ENCODE results near the gene NAA20. TPM values are rescaled to one million over a fixed set of nuclear protein-coding genes. Genes with fewer than 3 reads are reported as not detected.

NAA20 gene
- total and polyA plus RNA-seq, 9 of the 15 experiments (the other 6 are each of a cell fraction or from before 2014, with no cell fraction given), result 51.4 to 361 (median 84.6) TPM

GRCh38 chr20:20002101-20002998, 14.8 kb upstream of the NAA20 start (continued):
- TF ChIP-seq MYNN (IDR thresholded peaks at IDR 0.05) (no peak), MYNN (CRISPR knock-in tag; IDR thresholded peaks at IDR 0.05) (no peak), ZNF512 (tag; IDR thresholded peaks at IDR 0.05) (no peak), CBFA2T3 (IDR thresholded peaks at IDR 0.05) (peak; percentile 82), CTBP1 (IDR thresholded peaks at IDR 0.05; ENCODE audit: borderline replicate concordance) (peak; percentile 32; the same call in 1 of the 2 replicates), THRA (IDR thresholded peaks at IDR 0.05) (peak; percentile 57), SPI1 (IDR thresholded peaks at IDR 0.05; ENCODE audit: borderline replicate concordance, low read depth, low read length) (no peak), ZNF444 (CRISPR knock-in tag; IDR thresholded peaks at IDR 0.05) (no peak), ZNF586 (CRISPR knock-in tag; conservative IDR thresholded peaks at IDR 0.05) (no peak), ZNF655 (CRISPR knock-in tag; IDR thresholded peaks at IDR 0.05) (no peak), ZNF79 (CRISPR knock-in tag; IDR thresholded peaks at IDR 0.05; ENCODE audit: low read depth) (no peak), PHB2 (IDR thresholded peaks at IDR 0.05; ENCODE audit: low read depth) (no peak), ZNF449 (CRISPR knock-in tag; IDR thresholded peaks at IDR 0.05) (no peak), POLR2G (IDR thresholded peaks at IDR 0.05; ENCODE audit: low read depth, low read length) (no peak), TAL1 (IDR thresholded peaks at IDR 0.05) (peak; percentile 33; the same call in 1 of the 2 replicates), XRCC3 (IDR thresholded peaks at IDR 0.05) (no peak), EHMT2 (IDR thresholded peaks at IDR 0.05) (no peak), GABPB2 (CRISPR knock-in tag; conservative IDR thresholded peaks at IDR 0.05) (no peak), ZNF224 (CRISPR knock-in tag; IDR thresholded peaks at IDR 0.05) (no peak), ZNF551 (CRISPR knock-in tag; IDR thresholded peaks at IDR 0.05) (no peak), ZNF311 (CRISPR knock-in tag; IDR thresholded peaks at IDR 0.05) (no peak), NCOR1 (IDR thresholded peaks at IDR 0.05) (peak; percentile 61; the same call in 1 of the 2 replicates), KHSRP (IDR thresholded peaks at IDR 0.05) (no peak), NR2C2 (CRISPR knock-in tag; IDR thresholded peaks at IDR 0.05) (no peak), NR2C2 (tag; IDR thresholded peaks at IDR 0.05) (peak; percentile 38; the same call in 1 of the 2 replicates)

Data from K562 (cell line).